OCI-LY3 (cell line): ENCODE data around the gene NDUFV2.

Experiments
- CTCF ChIP-seq: fragments of 200-600, 300-600 bp; sonication (generic); IDR thresholded peaks from 2 replicates; pipeline ENCODE4 v1.5.1; 2014; ENCODE audit warnings: antibody characterized with exemption, low read length, low read depth
- EZH2phosphoT487 ChIP-seq: fragments of 200-600 bp; shearing (Covaris generic); IDR thresholded peaks from 2 replicates; pipeline ENCODE4 v1.6.1; 2018; ENCODE audit warnings: antibody characterized with exemption, mixed run types, low read depth

GRCh38 chr18:9101730-9102507 lies 580 bp upstream of the NDUFV2 start:
- TF ChIP-seq CTCF: no peak
- no peak for TF ChIP-seq EZH2phosphoT487
